NCI-H82 treated with DMSO at 0.1 percent for 48 hours (cell line): ENCODE results near the gene SH3BP5.

Experiments used
- DNase-seq: peaks from one replicate; lab custom pipeline; 2025; ENCODE audit not compliant: unreplicated experiment; lab: John Stamatoyannopoulos, UW

Gene SH3BP5

DNA sequence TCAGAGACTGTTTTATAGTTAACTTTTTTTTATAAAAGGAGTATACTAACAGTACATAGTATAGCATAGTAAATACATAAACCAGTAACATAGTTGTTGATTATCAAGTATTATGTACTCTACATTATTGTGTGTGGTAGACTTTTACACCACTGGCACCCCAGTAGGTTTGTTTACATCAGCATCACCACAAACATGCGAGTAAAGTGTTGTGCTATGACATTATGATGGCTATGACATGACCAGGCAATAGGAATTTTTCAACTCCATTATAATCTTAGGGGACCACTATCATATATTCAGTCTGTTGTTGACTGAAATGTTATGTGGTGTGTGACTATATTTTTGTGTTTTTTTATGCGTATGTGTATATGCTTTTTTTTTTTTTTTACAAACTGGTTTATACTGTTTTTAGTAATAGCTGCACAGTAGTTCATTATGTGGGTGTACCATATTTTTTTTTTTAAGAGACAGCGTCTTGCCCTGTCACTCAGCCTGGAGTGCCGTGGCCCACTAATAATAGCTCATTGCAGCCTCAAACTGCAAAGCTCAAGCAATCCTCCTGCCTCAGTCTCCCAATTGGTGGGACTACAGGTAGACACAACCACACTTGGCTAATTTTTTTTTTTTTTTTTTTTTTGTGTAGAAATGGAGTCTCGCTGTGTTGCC, 124.4 kb downstream of the SH3BP5 start:
- DNase-seq = no peak

DNA sequence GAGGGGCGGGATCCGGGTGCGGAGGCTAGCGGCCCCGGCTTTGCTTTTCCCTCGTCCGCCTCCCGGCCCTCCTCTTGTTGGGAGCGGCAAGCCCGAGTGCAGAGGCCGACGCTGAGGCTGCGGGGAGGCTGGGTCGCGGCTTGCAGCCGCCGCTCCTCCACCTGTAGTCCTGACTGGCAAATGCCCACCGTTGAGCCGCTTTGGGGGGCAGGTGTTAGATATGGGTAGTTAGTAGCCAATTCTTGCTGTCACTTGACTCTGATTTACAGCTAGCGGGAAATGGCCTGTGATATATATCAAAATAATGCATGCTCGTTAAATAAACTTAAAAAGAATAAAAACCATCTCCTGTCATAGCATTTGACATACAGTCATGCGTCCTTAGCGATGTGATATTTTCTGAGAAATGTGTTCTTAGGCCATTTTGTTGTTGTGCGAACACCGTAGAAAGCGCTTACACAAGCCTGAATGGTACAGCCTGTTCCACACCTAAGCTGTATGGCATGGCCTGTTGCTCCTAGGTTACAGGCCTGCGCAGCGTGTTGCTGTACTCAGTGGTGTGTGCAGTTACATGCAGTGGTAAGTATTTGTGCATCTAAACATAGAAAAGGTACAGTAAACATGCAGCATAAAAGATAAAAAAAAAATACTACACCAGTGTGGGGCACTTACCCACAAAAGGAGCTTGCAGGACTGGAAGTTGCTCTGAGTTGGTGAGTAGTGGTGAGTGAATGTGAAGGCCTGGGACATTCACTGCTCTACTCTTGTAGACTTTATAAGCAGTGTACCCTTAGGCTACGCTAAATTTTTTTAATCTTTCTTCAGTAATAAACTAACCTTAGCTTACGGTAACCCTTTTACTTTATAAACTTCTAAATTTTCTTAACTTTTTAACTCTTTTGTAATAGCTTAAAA, 125.5 kb downstream of the SH3BP5 start:
- DNase-seq = no peak

- DNase-seq = no peak
Measured at GRCh38 chr3:15205934-15206661, 126.3 kb downstream of the SH3BP5 start, which contains the start of gene CAPN7. Gene CAPN7 (plus strand): TSS chr3:15206246. CDS start chr3:15206496, 250 bp downstream.

DNA sequence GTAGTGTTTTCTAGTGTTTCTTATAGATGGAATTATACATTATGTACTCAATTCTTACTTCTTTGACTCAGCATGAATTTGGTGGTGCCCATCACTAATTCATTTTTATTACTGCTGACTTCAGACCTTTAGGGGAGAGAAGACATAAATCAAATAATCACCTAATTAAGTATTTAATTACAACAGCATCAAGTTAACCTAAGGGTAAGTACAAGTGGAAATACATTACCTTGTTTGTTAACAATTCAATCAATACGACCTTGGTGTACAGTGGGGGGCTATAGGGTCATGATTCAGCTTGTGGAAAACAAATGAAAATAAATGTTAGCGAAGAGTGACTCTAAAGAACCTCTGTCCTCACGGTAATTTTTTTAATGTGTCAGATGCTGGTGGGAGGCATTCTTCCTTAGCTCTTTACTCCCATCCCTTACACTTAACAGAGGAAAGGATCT, 126.9 kb downstream of the SH3BP5 start:
- DNase-seq = no peak
